ENCODE results near the gene PDGFA.

PDGFA gene

DNA sequence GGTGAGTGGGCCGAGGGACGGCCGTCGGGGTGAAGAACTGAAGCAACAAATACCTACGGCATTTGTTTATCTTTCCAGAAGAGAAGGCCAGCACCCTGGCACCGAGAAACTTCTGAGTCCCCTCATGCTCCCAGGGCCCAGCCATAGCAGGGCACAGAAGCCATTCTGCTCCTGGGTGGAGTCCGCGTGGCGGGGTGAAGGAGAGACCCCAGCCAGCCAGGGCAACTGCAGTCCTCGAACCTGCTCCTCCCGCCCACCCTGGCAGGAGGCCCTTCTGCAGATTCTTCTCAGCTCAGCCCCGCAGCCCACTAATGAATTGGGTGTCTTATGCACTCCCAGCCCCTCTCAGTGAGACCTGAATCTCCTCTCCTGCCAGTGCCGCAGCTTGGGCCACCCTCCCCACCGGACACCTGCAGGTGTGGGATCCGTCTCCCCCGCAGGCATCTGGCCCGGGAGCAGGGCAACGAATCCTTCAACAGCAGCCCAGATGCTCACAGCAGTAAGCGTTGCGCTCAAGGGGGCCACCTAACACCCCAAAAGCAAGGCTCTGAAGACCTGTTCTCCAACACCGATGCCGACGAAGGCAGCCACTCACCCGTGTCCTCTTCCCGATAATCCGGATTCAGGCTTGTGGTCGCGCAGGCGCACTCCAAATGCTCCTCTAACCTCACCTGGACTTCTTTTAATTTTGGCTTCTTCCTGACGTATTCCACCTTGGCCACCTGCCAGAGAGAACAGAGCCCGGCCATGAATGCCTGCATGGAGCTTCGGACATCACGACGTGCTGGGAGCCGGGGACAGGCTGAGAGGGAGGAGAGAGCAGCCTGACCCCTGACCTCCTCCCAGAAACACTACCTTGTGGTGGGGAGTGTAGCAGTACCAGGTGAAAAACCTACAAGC lies 18.9 kb downstream of the PDGFA start:
- no peak for DNase-seq

GRCh38 chr7:499853-500485 lies 19.7 kb downstream of the PDGFA start:
- DNase-seq, result no peak

DNA sequence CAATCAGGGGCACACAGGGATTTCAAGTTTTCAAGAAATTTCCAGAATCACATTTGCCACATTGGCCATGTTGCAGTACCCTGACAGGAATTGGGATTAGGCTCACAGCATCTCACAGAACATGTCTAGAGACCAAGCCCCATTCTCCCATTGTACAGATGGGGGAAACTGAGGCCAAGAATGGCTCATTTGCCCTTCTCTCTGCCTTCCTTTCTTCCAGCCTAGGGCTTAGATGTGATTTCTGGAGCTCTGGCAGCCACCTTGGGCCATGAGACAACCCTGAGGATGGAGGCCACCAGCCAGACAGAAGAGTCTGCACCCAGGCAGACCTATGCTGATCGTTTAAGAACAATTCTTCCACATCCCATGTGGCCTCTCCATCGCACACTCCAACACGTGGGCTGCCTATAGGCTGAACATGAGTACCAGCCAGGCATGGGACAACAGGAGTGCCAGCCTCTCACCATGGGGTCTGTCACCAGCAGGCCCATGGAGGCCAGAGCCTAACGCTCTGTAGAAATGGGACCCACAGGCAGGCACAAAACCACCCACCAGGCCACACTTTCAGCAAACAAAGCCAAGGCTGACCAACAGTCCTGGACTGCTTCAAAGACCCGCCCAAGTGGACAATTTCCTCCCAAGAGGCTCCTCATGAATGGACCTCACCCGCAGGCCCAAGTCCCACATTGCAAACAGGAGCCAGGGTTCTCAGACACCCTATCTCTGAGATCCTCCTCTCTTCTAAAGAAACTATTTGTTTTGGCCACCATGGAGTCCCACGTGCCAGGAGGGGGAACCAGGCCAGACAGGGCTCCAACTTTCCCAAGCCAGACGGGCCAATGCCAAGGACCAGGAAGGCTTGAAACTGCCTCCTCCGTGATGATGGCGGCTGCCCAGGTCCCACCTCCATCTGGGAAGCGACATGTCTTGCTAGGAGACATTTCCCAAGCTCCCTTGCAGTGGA lies 20.7 kb downstream of the PDGFA start:
- DNase-seq, result no peak

- no peak for DNase-seq
Measured at GRCh38 chr7:497946-498655, 21.5 kb downstream of the PDGFA start.

- no peak for DNase-seq
Measured at GRCh38 chr7:497346-497745, 22.3 kb downstream of the PDGFA start.

- no peak for DNase-seq
Measured at GRCh38 chr7:496528-497295, 22.9 kb downstream of the PDGFA start.

- DNase-seq, result no peak
Measured at GRCh38 chr7:495761-496321, 23.8 kb downstream of the PDGFA start.

DNA sequence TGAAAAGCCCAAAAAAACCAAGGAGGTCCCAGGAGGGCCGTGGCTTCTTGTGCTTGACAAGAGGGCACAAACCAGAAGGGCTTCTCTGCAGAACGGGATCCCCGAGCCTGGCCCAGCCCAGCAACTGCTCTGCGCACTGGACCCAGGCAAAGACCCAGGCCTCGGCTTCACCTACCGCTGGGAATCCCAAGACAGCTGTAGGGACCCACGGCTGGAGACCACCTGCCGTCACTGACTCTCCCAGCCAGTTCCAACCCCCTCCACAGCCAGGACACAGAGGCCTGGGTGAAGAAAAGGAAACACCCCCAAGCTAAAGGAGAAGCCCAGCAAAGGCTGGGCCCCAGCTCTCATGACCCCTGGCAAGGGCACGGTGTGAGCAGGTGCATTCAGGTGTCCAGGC lies 24.3 kb downstream of the PDGFA start:
- DNase-seq, result no peak

DNA sequence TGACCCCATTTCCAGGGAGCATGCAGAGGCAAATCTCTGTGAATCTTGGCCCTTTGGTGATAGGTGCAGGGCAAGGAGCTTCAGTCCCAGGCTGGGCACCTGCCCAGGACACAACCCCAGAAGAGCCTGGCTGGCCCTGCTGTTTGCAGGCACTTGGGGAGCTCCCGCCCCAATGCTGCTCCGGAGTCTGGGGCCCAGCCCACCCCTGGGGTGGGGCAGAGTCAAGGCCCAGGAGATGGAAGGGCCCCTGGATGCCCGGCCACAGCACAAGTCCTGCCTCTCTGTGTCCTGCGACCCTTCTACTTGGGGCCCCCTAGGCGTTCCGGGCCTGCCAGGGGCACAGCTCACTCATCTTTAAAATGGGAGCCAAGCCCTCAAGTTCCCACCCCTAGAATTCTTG lies 24.7 kb downstream of the PDGFA start:
- no peak for DNase-seq

DNA sequence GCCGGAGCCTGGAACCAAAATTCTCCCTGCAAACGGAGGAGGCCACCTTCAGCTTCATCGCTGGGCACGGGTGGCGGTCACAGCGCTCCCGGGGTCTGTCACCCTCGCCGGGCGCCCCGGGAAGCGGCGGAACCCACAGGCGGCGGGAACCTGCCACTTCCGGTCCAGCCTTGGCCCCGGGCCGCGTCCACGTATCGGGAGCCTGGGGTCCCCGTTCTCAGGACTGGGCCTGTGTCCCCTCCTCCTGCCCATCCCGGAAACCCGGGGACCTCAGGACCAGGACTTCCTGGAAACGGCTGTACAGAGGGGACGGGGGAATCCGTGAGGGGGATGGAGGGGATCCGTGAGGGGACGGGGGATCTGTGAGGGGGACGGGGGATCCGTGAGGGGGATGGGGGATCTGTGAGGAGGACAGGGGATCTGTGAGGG lies 25.4 kb downstream of the PDGFA start:
- DNase-seq, result no peak

DNA sequence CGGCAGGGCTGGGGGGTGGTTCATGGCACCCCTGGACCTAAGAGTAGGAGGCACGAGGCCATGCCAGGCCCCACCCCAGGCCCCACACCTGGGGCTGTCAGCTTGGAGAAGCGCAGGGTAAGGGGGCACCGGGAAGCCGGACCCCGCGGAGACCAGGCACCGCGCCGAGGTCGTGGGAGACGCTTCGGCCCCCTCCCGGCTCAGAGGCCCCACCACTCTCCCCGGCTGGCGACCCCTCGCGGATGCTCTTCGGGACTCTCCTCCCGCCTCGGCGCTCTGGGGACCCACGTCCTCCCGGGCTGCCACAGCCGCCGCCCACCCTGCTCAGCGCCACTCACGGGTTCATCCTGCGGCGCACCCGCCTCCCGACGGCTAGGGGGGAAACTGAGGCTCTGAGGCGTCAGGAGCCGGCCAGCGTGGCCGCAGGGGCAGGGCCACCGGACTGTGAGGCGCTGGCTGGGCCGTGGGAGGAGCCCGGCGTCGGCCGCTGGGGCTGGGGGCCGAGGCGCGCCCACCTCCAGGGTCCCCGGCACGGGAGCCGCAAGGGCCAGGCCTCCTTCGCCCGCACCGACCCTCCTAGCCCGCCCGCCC lies 25.9 kb downstream of the PDGFA start:
- DNase-seq, result no peak

DNA sequence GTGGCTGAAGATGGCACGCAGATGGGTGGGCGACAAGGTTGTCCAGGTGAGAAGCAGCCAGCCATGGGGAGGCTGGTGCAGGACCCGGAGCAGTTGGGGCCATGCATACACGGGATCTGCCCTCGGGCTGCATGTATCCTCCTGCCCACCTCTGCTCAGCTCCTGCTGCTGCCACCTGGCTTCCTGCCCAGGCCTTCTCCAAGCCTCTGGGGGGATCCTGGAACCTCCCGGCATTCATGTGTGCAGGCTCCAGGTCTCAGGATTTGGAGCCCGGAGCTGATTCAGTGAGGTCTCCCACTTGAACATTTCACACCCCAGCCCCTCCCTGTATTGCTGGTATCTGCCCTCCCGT lies 27.0 kb downstream of the PDGFA start:
- no peak for DNase-seq

GRCh38 chr7:491958-492713 lies 27.5 kb downstream of the PDGFA start:
- no peak for DNase-seq

DNA sequence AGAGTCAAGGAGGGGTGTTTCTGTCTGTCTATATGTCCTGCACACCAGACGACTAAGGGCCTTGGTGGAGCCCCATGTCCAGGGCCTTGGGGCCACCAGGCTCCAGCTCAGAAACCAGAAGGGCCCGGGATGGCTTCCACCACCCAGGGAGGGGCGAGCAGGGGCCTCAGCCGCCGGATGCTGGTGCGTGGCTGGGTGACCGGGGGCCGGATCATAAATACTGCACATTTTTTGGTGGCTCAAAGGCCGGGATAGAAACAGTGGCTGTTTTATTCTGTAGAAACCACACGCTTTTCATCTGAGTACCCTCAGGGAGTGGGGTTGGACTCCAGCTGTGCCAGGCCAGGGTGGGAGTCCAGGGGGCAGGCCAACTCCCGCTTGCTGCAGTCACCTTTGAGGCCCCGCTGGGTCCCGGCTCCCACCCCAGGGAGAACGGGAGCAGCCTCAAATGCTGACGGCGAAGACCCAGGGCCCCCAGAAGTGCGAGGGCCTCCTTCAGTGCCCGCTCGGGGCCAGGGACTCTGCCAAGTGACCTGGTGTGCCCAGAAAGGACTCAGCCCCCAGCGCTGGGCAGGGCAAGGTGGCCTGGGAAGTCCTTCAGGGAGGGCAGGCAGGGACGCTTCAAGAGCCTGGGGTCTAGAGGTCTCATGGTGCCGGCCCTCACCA lies 28.2 kb downstream of the PDGFA start:
- DNase-seq, result no peak

DNA sequence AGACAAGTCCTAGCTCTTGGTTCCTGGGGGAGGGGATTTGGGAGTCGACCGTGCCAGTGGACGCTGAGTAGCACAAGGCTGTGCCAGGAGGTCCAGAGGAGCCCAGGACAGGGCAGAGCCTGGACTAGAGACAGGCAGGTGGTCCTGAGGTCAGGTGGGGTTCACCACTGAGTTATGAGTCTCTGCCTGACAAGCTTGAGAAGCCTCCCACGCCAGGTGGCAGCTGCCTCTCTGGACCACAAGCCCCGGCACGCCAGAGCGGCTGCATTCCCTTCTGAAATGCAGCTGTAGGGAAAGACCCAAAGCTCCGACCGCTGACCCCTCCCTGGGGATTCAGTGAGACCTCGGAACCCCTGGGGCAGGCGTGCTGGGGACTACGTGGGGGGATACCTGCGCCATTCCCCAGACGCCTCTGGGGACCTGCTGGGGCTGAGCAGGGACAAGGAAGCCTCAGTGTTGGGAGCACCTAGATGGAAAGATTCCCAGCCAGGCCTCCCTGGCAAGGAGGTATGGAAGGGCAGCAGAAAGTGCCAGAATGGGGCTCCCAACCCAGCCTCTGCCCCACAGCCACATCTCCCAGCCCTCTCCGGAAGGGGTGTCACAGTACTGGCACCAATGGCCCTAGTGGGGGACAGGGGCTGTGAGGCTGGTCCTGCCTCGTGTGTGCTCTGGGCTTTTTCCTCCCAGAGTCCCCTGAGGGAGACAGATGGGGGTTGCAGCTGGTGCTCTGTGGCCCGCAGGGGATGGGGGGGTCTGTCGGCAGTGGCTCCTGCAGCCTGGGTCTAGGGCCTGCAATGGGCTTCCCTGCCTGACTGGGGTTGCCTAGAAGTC lies 29.0 kb downstream of the PDGFA start:
- no peak for DNase-seq

DNA sequence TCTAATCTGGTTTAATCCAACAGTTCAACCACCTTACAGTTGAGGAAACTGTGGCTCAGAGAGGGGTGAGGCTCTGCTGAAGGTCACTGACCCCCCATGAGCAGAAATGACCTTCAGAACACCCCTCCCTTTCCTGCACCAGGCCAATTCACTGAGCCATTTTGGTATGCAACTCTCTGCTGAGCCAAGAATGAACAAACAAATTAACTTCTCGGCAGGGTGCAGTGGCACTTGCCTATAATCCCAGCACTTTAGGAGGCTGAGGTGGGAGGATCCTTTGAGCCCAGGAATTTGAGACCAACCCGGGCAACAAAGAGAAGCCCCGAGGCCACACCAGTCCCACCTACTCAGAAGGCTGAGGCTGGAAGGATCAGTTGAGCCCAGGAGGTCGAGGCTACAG lies 29.8 kb downstream of the PDGFA start:
- no peak for DNase-seq

DNA sequence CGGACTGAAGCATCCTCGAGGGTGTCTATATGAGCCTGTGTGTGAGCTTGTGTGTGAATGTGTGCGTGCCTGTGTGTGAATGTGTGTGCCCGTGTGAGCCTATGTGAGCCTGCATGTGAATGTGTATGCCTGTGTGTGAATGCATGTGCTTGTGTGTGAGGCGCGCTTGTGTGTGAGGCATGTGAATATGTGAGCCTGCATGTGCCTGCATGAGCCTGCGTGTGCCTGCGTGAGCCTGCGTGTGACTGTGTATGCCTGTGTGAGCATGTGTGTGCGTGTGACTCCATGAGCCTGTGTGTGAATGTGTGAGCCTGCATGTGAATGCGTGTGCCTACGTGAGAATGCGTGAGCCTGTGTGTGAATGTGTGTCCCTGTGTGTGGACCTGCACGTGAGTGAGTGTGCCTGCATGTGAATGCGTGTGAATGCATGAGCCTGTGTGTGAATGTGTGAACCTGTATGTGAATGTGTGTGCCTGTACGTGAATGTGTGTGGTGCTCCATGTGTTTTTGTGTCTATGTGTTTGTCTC lies 33.4 kb downstream of the PDGFA start:
- no peak for DNase-seq

Data from activated naive CD4-positive, alpha-beta T cell (primary cell).